ENCODE measurements around the gene KCNQ1. TPM values are rescaled to one million over a fixed set of nuclear protein-coding genes. Genes with fewer than 3 reads are reported as not detected.
A peak's percentile ranks its signal among the peaks of the same experiment; 100 is the strongest.

Gene KCNQ1
- total and polyA plus RNA-seq, 2 of the 13 experiments (the other 11 are each of a cell fraction or from before 2014, with no cell fraction given), result 0.02 to 0.08 TPM

GRCh38 chr11:2728663-2729332 is 284.0 kb downstream of the KCNQ1 start (continued):
- TF ChIP-seq SPEN (CRISPR knock-in tag; IDR thresholded peaks at IDR 0.05; ENCODE audit: low read depth), result no peak; the same call in 1 of the 2 replicates
- no peak for TF ChIP-seq ZBTB25 (CRISPR knock-in tag; IDR thresholded peaks at IDR 0.05)
- peak; percentile 65; the same call in 1 of the 2 replicates for TF ChIP-seq NFKBIZ (CRISPR knock-in tag; IDR thresholded peaks at IDR 0.05)
- TF ChIP-seq FOXP4 (CRISPR knock-in tag; IDR thresholded peaks at IDR 0.05), result peak; percentile 94
- TF ChIP-seq ZBTB33 (CRISPR knock-in tag; IDR thresholded peaks at IDR 0.05), result peak; percentile 7; the same call in 1 of the 2 replicates
- peak; percentile 73 for TF ChIP-seq ZMYM3 (CRISPR knock-in tag; IDR thresholded peaks at IDR 0.05)
- no peak; the same call in 1 of the 2 replicates for TF ChIP-seq AFF4 (CRISPR knock-in tag; IDR thresholded peaks at IDR 0.05)
- peak; percentile 65 for TF ChIP-seq ARID5B (CRISPR knock-in tag; IDR thresholded peaks at IDR 0.05)
- 0 out of 2 replicates have a peak, but pooled peaks have one; percentile 86 for TF ChIP-seq ZSCAN20 (CRISPR knock-in tag; IDR thresholded peaks at IDR 0.05; ENCODE audit: borderline replicate concordance)
- TF ChIP-seq ZSCAN21 (CRISPR knock-in tag; IDR thresholded peaks at IDR 0.05; ENCODE audit: borderline replicate concordance), result peak; percentile 68; the same call in 1 of the 2 replicates
- TF ChIP-seq ZNF3 (CRISPR knock-in tag; IDR thresholded peaks at IDR 0.05), result no peak
- no peak for TF ChIP-seq ZNF460 (CRISPR knock-in tag; IDR thresholded peaks at IDR 0.05; ENCODE audit: borderline replicate concordance)
- no peak for TF ChIP-seq ZNF414 (CRISPR knock-in tag; IDR thresholded peaks at IDR 0.05)

All from HepG2 (cell line).